ENCODE results near the gene GPX4. TPM values are rescaled to one million over a fixed set of nuclear protein-coding genes. Genes with fewer than 3 reads are reported as not detected.

GPX4 gene
- total RNA-seq, 1 donor from 2014 or later: 330 TPM

DNA sequence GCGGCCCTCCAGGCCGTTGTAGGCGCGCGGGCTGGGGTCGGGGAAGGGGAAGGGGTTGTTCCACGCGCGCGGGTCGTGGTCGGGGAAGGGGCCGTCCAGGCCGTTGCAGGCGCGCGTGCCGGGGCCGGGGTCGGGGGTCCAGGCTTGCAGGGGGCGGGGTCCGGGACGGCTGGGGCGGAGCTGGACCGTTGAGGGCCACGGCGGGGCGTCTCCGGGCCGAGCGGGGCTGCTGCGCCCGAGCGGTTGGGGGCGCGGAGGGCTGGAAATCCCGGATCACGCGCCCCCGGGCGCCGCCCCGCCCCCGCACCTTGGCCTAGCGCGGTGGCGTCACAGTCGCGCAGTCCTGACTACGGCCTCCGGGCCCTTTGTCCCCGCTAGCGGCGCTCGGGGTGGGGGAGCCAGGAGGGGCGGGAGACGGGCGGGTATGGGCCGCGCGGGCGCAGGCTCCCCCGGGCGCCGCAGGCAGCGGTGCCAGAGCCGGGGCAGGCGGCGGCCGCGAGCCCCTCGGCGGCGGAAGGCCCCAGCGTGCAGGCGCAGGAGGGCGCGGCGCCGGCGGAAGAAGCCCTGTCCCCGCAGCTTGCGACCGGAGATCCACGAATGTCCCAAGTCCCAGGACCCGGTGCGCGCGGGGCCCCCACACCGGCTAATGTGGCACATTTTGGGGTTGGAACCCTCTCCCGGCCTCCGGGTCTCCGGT is 665 bp downstream of the GPX4 start:
- H3K27ac Mint-ChIP-seq (ENCODE audit: unreplicated experiment): no peak overlapping the region
- H3K27me3 Mint-ChIP-seq (ENCODE audit: unreplicated experiment): peaks cover 5% of the 10 kb centered on the region
- TF ChIP-seq CTCF (IDR thresholded peaks at IDR 0.05; ENCODE audit: unreplicated experiment): no peak
- peaks cover 11% of the 10 kb centered on the region for H3K4me1 Mint-ChIP-seq (ENCODE audit: unreplicated experiment)
- peaks cover 4% of the 10 kb centered on the region for H3K36me3 Mint-ChIP-seq (ENCODE audit: low read depth, unreplicated experiment)
- no peaks in the 10 kb centered on the region for H3K9me3 Mint-ChIP-seq (ENCODE audit: unreplicated experiment)
- DNase-seq (ENCODE audit: low spot score): peak; percentile 64
- peak overlapping the region; percentile 86 for H3K4me3 Mint-ChIP-seq (ENCODE audit: unreplicated experiment)

GRCh38 chr19:1105008-1105872 is 1.4 kb downstream of the GPX4 start:
- TF ChIP-seq CTCF (IDR thresholded peaks at IDR 0.05; ENCODE audit: unreplicated experiment): no peak
- peaks cover 5% of the 10 kb centered on the region for H3K27me3 Mint-ChIP-seq (ENCODE audit: unreplicated experiment)
- DNase-seq (ENCODE audit: low spot score): peak; percentile 41
- H3K4me3 Mint-ChIP-seq (ENCODE audit: unreplicated experiment): peak overlapping the region; percentile 86
- peaks cover 8% of the 10 kb centered on the region for H3K4me1 Mint-ChIP-seq (ENCODE audit: unreplicated experiment)
- no peaks in the 10 kb centered on the region for H3K9me3 Mint-ChIP-seq (ENCODE audit: unreplicated experiment)
- H3K36me3 Mint-ChIP-seq (ENCODE audit: low read depth, unreplicated experiment): peaks cover 4% of the 10 kb centered on the region
- H3K27ac Mint-ChIP-seq (ENCODE audit: unreplicated experiment): no peak overlapping the region

GRCh38 chr19:1105873-1106840 is 2.4 kb downstream of the GPX4 start:
- TF ChIP-seq CTCF (IDR thresholded peaks at IDR 0.05; ENCODE audit: unreplicated experiment): no peak
- Mint-ChIP-seq H3K9me3 (ENCODE audit: unreplicated experiment) (no peaks in the 10 kb centered on the region), H3K4me3 (ENCODE audit: unreplicated experiment) (peak overlapping the region; percentile 71), H3K36me3 (ENCODE audit: low read depth, unreplicated experiment) (peaks cover 4% of the 10 kb centered on the region), H3K27ac (ENCODE audit: unreplicated experiment) (no peak overlapping the region), H3K27me3 (ENCODE audit: unreplicated experiment) (peaks cover 5% of the 10 kb centered on the region), H3K4me1 (ENCODE audit: unreplicated experiment) (peaks cover 6% of the 10 kb centered on the region)
- no peak for DNase-seq (ENCODE audit: low spot score)

GRCh38 chr19:1106841-1107660 is 3.3 kb downstream of the GPX4 start:
- no peak for DNase-seq (ENCODE audit: low spot score)

More at GRCh38 chr19:1106841-1107660, 3.3 kb downstream of the GPX4 start:
- H3K4me1 Mint-ChIP-seq (ENCODE audit: unreplicated experiment): no peaks in the 10 kb centered on the region
- H3K36me3 Mint-ChIP-seq (ENCODE audit: low read depth, unreplicated experiment): peaks cover 4% of the 10 kb centered on the region
- H3K27me3 Mint-ChIP-seq (ENCODE audit: unreplicated experiment): peaks cover 5% of the 10 kb centered on the region
- no peak for TF ChIP-seq CTCF (IDR thresholded peaks at IDR 0.05; ENCODE audit: unreplicated experiment)
- no peaks in the 10 kb centered on the region for H3K9me3 Mint-ChIP-seq (ENCODE audit: unreplicated experiment)
- no peak overlapping the region for H3K27ac Mint-ChIP-seq (ENCODE audit: unreplicated experiment)
- peak overlapping the region; percentile 51 for H3K4me3 Mint-ChIP-seq (ENCODE audit: unreplicated experiment)

Data from endothelial cell (in vitro differentiated cells).